ENCODE results near the gene ZFHX3.

ZFHX3 gene

DNA sequence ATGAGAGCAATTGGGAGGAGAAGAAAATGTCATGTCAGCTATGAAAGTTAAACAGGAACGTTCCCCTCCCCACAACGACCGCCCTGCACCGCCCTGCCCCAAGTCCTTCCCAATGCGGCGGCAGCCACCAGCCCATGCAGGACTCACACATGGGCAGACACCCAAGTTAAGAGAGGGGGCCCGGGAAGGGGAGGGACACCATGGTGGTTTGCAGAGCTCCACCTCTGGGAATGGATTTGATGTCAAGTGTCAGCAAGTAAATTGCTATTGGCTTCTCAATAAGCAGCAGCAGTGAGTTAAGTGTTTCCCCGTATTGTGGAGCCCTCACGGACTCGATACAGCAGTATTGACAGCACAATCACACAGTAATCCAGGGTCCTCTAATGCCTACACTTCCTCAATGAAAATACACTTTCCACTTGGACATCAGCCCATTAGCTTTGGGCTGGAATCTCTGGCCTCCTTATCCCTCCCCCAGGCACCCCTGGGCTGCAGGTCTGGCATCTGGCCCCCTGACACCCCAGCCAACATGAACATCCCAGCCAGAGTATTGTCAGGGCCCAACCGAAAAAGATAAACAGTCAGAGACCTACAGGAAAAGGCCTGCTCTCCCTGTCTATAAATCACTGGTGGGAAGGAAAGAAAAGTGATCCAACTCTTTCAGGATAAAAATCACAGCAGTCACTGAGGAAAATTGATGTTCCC, 22.6 kb downstream of the ZFHX3 start:
- TF ChIP-seq CREB1 (IDR thresholded peaks at IDR 0.05; ENCODE audit: low read depth) (no peak), RAD21 (IDR thresholded peaks at IDR 0.05; ENCODE audit: low read depth) (no peak), TCF12 (IDR thresholded peaks at IDR 0.05; ENCODE audit: low read depth) (no peak)
- TF ChIP-seq, protein P1, sequence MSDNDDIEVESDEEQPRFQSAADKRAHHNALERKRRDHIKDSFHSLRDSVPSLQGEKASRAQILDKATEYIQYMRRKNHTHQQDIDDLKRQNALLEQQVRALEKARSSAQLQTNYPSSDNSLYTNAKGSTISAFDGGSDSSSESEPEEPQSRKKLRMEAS (IDR thresholded peaks at IDR 0.05) = no peak

DNA sequence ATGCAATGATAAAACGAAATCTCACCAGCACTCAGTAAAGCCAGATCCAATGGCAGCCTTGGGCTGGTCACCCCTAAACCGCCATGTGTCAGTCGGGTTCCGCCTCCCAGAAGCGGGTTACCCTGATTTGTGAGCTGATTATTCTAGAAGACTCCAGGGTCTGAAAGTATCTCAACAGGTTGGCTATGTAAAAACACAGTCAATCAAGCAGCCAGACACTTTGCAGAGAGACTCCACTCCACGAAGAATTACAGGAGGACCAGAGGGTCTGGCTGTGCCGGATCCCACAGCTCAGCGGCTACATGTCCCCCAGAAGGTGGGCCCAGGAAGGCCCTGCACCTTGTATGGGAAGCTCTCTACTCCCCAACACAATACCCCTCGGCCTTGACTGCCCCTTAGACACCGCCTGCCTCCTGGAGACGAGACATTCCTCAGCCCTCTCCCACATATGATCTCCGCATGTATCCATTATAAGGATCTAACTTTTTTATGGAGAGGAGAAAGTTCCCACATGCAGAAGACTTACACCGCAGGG, 23.3 kb downstream of the ZFHX3 start:
- no peak for TF ChIP-seq CEBPB (IDR thresholded peaks at IDR 0.05)
- TF ChIP-seq TAF1 (IDR thresholded peaks at IDR 0.05; ENCODE audit: low read depth) = no peak
- TF ChIP-seq, protein P1 (IDR thresholded peaks at IDR 0.05) = no peak
- TF ChIP-seq YY1 (IDR thresholded peaks at IDR 0.05; ENCODE audit: low read depth) = no peak
- TF ChIP-seq FOXM1 (IDR thresholded peaks at IDR 0.05; ENCODE audit: borderline replicate concordance, low read depth) = no peak
- TF ChIP-seq TCF12 (IDR thresholded peaks at IDR 0.05; ENCODE audit: low read depth) = no peak
- no peak for TF ChIP-seq RAD21 (IDR thresholded peaks at IDR 0.05; ENCODE audit: low read depth)
- TF ChIP-seq EGR1 (IDR thresholded peaks at IDR 0.05) = no peak

DNA sequence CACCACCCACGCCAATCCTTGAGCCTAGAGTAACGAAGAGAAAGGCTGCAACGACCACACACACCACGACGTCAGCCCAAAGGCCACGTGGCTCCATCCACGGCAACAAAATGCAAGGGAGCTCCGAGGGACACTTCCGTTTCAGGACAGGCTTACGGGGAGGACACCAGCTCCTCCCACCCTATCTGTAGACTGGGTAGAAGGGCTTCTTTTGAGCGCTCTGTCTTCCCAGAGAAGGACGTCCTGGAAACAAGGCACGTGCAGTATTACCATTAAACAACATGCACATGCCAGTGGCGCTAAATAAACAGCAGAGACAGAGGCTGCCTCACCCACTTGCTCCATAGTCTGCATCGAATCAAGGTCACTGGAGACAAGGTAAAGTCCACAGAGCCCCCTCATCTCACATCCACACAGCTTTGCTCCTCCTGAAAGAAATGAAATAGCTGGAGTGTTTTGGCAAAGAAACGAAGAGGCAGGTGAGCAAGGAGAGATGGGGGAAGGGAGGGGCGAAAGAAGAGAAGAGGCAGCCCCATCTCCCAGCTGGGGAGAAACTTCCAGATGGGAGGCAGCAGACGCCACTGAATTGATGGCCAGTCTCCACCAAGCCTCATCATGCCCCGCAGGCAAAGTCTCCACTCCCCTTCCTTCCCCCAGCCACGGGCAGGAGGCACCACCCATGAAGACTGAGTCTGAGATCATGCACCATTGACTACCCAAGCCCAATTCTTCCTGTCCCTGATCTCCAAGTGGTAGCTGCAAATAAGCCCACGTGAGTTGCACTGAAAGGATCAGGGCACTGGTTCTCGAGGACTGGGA, 24.0 kb downstream of the ZFHX3 start:
- no peak for TF ChIP-seq RAD21 (IDR thresholded peaks at IDR 0.05; ENCODE audit: low read depth)
- TF ChIP-seq CREB1 (IDR thresholded peaks at IDR 0.05; ENCODE audit: low read depth) = no peak
- no peak for TF ChIP-seq YY1 (IDR thresholded peaks at IDR 0.05; ENCODE audit: low read depth)
- no peak for TF ChIP-seq FOXM1 (IDR thresholded peaks at IDR 0.05; ENCODE audit: borderline replicate concordance, low read depth)
- TF ChIP-seq, protein P1 (IDR thresholded peaks at IDR 0.05) = no peak
- TF ChIP-seq EP300 (IDR thresholded peaks at IDR 0.05; ENCODE audit: borderline replicate concordance) = no peak
- TF ChIP-seq CEBPB (IDR thresholded peaks at IDR 0.05) = no peak
- TF ChIP-seq TEAD4 (IDR thresholded peaks at IDR 0.05) = no peak
- TF ChIP-seq, protein P2, sequence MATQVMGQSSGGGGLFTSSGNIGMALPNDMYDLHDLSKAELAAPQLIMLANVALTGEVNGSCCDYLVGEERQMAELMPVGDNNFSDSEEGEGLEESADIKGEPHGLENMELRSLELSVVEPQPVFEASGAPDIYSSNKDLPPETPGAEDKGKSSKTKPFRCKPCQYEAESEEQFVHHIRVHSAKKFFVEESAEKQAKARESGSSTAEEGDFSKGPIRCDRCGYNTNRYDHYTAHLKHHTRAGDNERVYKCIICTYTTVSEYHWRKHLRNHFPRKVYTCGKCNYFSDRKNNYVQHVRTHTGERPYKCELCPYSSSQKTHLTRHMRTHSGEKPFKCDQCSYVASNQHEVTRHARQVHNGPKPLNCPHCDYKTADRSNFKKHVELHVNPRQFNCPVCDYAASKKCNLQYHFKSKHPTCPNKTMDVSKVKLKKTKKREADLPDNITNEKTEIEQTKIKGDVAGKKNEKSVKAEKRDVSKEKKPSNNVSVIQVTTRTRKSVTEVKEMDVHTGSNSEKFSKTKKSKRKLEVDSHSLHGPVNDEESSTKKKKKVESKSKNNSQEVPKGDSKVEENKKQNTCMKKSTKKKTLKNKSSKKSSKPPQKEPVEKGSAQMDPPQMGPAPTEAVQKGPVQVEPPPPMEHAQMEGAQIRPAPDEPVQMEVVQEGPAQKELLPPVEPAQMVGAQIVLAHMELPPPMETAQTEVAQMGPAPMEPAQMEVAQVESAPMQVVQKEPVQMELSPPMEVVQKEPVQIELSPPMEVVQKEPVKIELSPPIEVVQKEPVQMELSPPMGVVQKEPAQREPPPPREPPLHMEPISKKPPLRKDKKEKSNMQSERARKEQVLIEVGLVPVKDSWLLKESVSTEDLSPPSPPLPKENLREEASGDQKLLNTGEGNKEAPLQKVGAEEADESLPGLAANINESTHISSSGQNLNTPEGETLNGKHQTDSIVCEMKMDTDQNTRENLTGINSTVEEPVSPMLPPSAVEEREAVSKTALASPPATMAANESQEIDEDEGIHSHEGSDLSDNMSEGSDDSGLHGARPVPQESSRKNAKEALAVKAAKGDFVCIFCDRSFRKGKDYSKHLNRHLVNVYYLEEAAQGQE (IDR thresholded peaks at IDR 0.05; ENCODE audit: low read depth) = no peak
- TF ChIP-seq NFIC (IDR thresholded peaks at IDR 0.05) = no peak
- TF ChIP-seq, protein P3, sequence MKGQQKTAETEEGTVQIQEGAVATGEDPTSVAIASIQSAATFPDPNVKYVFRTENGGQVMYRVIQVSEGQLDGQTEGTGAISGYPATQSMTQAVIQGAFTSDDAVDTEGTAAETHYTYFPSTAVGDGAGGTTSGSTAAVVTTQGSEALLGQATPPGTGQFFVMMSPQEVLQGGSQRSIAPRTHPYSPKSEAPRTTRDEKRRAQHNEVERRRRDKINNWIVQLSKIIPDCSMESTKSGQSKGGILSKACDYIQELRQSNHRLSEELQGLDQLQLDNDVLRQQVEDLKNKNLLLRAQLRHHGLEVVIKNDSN (IDR thresholded peaks at IDR 0.05) = no peak
- no peak for TF ChIP-seq TAF1 (IDR thresholded peaks at IDR 0.05; ENCODE audit: low read depth)
- TF ChIP-seq ZBTB7A (IDR thresholded peaks at IDR 0.05; ENCODE audit: low read depth) = no peak
- no peak for TF ChIP-seq EGR1 (IDR thresholded peaks at IDR 0.05)
- no peak for TF ChIP-seq TCF12 (IDR thresholded peaks at IDR 0.05; ENCODE audit: low read depth)

DNA sequence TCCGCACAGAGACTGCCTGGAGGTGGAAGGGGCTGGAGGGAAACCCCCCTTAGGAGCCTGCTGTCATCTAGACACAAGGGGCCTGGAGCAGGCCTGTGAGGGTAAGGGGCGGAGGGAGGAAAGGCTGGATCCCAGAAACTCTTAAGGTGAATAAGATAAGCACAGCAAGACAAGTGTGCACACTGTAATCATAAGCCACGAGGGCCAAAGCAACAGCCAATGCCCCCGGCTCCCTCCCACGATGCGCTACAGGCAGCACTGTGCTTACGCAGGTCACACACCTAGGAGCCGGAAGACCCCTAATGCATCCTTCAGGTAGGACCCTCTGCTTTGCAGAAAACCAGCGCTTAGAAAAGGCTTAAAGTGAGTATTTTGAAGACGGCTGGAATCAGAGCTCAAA, 24.6 kb downstream of the ZFHX3 start:
- TF ChIP-seq FOXM1 (IDR thresholded peaks at IDR 0.05; ENCODE audit: borderline replicate concordance, low read depth) = no peak
- no peak for TF ChIP-seq NFIC (IDR thresholded peaks at IDR 0.05)
- no peak for TF ChIP-seq RAD21 (IDR thresholded peaks at IDR 0.05; ENCODE audit: low read depth)
- TF ChIP-seq, protein P1 (IDR thresholded peaks at IDR 0.05) = no peak
- TF ChIP-seq EP300 (IDR thresholded peaks at IDR 0.05; ENCODE audit: borderline replicate concordance) = no peak
- no peak for TF ChIP-seq EGR1 (IDR thresholded peaks at IDR 0.05)
- no peak for TF ChIP-seq TAF1 (IDR thresholded peaks at IDR 0.05; ENCODE audit: low read depth)
- no peak for TF ChIP-seq ZBTB7A (IDR thresholded peaks at IDR 0.05; ENCODE audit: low read depth)
- TF ChIP-seq, protein P3 (IDR thresholded peaks at IDR 0.05) = no peak
- TF ChIP-seq, protein P2 (IDR thresholded peaks at IDR 0.05; ENCODE audit: low read depth) = no peak
- TF ChIP-seq TEAD4 (IDR thresholded peaks at IDR 0.05) = no peak

DNA sequence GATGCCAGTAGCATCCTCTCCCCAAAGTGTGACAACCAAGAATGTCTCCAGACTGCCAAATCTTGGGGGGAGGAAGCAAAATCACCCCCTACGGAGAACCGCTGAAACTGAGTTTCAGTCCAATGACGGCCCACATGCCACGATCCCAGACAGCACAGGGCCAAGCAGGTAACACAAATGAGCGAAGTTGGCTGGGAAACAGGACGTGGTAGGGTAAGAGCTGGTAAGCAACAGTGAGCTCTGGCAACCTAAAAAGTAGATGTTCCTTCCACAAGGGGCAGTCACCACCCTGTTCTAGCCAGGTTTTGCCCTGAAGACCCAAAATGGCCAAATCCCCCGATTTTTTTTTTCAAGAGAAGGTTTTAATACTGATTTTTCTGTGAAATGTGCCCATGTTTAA, 25.4 kb downstream of the ZFHX3 start:
- no peak for TF ChIP-seq CREB1 (IDR thresholded peaks at IDR 0.05; ENCODE audit: low read depth)
- TF ChIP-seq ZBTB7A (IDR thresholded peaks at IDR 0.05; ENCODE audit: low read depth) = no peak
- TF ChIP-seq, protein P3 (IDR thresholded peaks at IDR 0.05) = no peak
- TF ChIP-seq, protein P1 (IDR thresholded peaks at IDR 0.05) = no peak
- no peak for TF ChIP-seq TAF1 (IDR thresholded peaks at IDR 0.05; ENCODE audit: low read depth)
- no peak for TF ChIP-seq EP300 (IDR thresholded peaks at IDR 0.05; ENCODE audit: borderline replicate concordance)
- no peak for TF ChIP-seq CEBPB (IDR thresholded peaks at IDR 0.05)
- no peak for TF ChIP-seq RAD21 (IDR thresholded peaks at IDR 0.05; ENCODE audit: low read depth)
